Limb (tissue), 2 donors: Measurements from ENCODE around the gene FARP1.

Experiments
- DNase-seq, 2 donors: peaks; one replicate each; pipeline ENCODE4 v3.0.0-alpha.2; 2016; ENCODE audit errors: extremely low spot score in 2 of 2

The FARP1 gene

DNA sequence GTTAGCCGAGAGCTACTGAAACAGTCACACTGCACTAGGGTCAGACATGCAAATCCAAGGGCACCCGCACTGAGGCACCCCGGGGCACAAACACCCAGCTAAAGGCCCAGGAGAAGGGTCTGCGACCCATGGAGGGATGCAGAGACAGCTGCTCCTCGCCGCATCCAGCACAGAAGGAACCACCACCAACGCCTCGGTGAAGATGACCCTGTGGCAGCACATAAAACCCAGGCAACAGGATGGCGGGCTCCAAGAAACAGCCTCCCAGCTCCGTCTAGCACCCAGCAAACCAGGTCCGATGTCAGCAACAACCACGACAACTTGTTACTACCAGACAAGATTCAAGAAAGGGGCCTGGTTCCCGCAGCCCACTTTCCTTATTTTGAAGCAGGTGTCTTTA is 351.9 kb downstream of the FARP1 start:
- no peak for DNase-seq

- peak in 1 of 2 donors; percentile 45 for DNase-seq
These were observed 353.0 kb downstream of the FARP1 start for GRCh38 chr13:98495627-98496478.

DNA sequence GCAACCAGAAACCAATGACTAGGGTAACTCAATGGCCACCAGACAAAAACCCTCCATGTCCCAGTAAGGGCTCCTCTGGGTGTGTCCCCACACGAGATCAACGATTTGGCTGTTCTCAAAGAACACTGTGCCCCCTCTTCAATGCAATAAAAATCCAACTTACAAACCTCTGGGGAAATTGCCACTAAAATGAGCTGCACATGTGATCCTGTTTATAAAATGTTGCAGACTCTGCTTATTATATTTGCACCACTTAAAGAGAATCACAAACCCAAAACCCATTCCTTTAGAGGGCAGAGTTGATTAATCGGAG is 353.5 kb downstream of the FARP1 start:
- DNase-seq = no peak

GRCh38 chr13:98496966-98497365 is 354.1 kb downstream of the FARP1 start:
- DNase-seq = no peak

DNA sequence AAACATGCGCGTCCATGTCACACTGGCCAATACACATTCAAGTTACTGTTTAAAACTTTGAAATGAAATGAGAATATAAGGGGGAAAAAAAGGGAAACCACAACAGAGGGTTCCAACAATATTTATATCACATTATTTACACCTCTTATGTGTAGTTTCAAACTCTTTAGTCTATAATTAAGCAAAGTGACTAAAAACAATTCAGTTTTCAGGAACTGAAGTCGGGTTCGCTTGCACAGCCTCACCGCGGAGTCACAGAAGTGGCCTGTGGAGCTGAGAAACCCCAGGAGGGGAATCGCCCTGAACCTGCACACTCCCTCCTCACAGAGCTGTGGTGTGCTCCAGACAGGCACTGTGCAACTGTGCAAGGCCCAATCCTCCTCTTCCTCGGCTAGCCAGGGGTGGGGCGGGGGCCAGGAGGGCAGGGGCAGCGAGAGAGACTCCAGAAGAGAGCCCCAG is 358.1 kb downstream of the FARP1 start:
- DNase-seq = no peak

- no peak for DNase-seq
These were observed 360.5 kb downstream of the FARP1 start for GRCh38 chr13:98503175-98504028.

DNA sequence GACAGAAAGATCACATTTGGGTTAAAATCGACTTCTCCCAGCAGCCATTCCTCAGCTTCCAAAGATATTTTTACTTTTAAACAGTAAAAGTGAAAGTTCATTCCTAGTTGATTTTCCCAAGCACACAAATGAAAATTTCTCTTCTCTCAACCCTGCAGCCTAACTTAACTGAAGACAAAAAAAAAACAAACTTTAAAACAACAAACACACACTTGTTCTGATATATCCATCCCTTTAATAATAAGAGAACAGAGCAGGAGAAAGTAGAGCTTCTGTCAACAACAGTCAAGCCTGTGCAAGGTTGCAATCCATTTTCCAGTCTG is 361.1 kb downstream of the FARP1 start:
- DNase-seq = no peak

- DNase-seq = no peak
These were observed 361.6 kb downstream of the FARP1 start for GRCh38 chr13:98504371-98504963.
